Heart left ventricle (tissue), 13 donors: ENCODE measurements around the gene PBX1.

Source experiments
- CTCF ChIP-seq, 12 donors: fragments of 200-600 bp; sonication (generic) in 4 of 12; IDR thresholded peaks; one replicate each; pipeline versions ENCODE4 v1.5.0 to v1.8.0; 2018 to 2022; ENCODE audit warnings: antibody characterized with exemption in 12 of 12, mild to moderate bottlenecking in 5 of 12
- POLR2A ChIP-seq, 2 donors: fragments of 450-650 bp; IDR thresholded peaks; one replicate each; pipeline ENCODE4 v1.6.1; 2017; ENCODE audit warnings: antibody characterized with exemption in 2 of 2, mild to moderate bottlenecking in 2 of 2, moderate library complexity in 2 of 2
- donor health status: ischemic (EF 13 %, LVEDD 7.1; RV severe dilation, severe dysfunction).
- donor health status: DM: no; HTN: yes; CAD: no.
- donor health status: DM: no; HTN: no; CAD: no.
- donor health status: ischemic (EF 25% LVEDD 6.9; RV normal size, moderate dysfunction).
- donor health status: ischemic (EF 25% LVEDD 5.7; RV mildly dilated, moderate dysfunction).
- donor health status: ischemic (EF 35%, LVEDD 5.7; RV mildly dilated, moderate dysfunction).
- donor health status: nonischemic (EF 11% LVEDD 7.7; RV severe dilation, severe dysfunction).
- donor health status: DM: yes; HTN: yes; CAD: no.
- donor health status: PGD.
- donor health status: ischemic (EF 29% LVEDD 5.4; RV normal size, mild dysfunction).
- donor health status: nonischemic (EF 23%, LVEDD 6.1; RV moderate dilation, normal function).

GRCh38 chr1:164733734-164734133 is 174.8 kb downstream of the PBX1 start:
- TF ChIP-seq CTCF (IDR thresholded peaks at IDR 0.05) (no peak), POLR2A (IDR thresholded peaks at IDR 0.05) (no peak)
